Measurements from ENCODE around the gene ADARB1. TPM values are rescaled to one million over a fixed set of nuclear protein-coding genes. Genes with fewer than 3 reads are reported as not detected.

The ADARB1 gene
- total RNA-seq, 1 experiment from 2014 or later: 15.8 TPM

- H3K9ac ChIP-seq (ENCODE audit: extremely low read depth, insufficient read length, low read length): no peak overlapping the region
- H3K23ac ChIP-seq (ENCODE audit: insufficient read length, low read depth, low read length): no peak overlapping the region
- no peaks in the 10 kb centered on the region for H3K79me1 ChIP-seq (ENCODE audit: insufficient read depth, low read depth, low read length, poor library complexity, severe bottlenecking)
- H3K27me3 Mint-ChIP-seq (ENCODE audit: low read depth): no peaks in the 10 kb centered on the region
- no peak overlapping the region for H3K14ac ChIP-seq (ENCODE audit: insufficient read depth, low read length)
- H2BK15ac ChIP-seq (ENCODE audit: low read depth, low read length): no peak overlapping the region
- peaks cover 29 to 34% of the 10 kb centered on the region in 2 experiments for H3K9me3 Mint-ChIP-seq
- no peaks in the 10 kb centered on the region for H3K79me2 ChIP-seq (ENCODE audit: insufficient read depth, low read length)
- no peak overlapping the region for H2AFZ ChIP-seq (ENCODE audit: low read length)
- no peak overlapping the region for H3K27ac Mint-ChIP-seq
- no peak overlapping the region for H3K4ac ChIP-seq (ENCODE audit: low read depth, low read length)
- no peaks in the 10 kb centered on the region for H3K23me2 ChIP-seq (ENCODE audit: insufficient read length, low read depth, low read length, poor library complexity, severe bottlenecking)
- no peak overlapping the region for H4K91ac ChIP-seq (ENCODE audit: insufficient read length, low read depth, low read length)
- H3K56ac ChIP-seq (ENCODE audit: insufficient read length, low read depth, low read length): no peak overlapping the region
- no peak overlapping the region for H3K4me3 Mint-ChIP-seq
- H3K27ac ChIP-seq (ENCODE audit: insufficient read length, low read depth, low read length): no peak overlapping the region
- H3K4me1 ChIP-seq (ENCODE audit: insufficient read depth, low read length): no peaks in the 10 kb centered on the region
- H4K5ac ChIP-seq (ENCODE audit: insufficient read length, low read depth, low read length): no peak overlapping the region
- H2BK12ac ChIP-seq (ENCODE audit: insufficient read length, low read depth, low read length): no peak overlapping the region
- no peak overlapping the region for H2BK20ac ChIP-seq (ENCODE audit: low read depth, low read length, poor library complexity, severe bottlenecking)
- H3K36me3 Mint-ChIP-seq (ENCODE audit: insufficient read depth in 1 of 3, low read depth in 3 of 3): peaks cover 43 to 54% (median 52%) of the 10 kb centered on the region in 3 experiments
- H3K9me3 ChIP-seq (ENCODE audit: control insufficient read depth, low read depth, low read length): no peaks in the 10 kb centered on the region
- H3K4me1 Mint-ChIP-seq: peaks cover 7 to 8% of the 10 kb centered on the region in 2 experiments
- no peak overlapping the region for H3T11ph ChIP-seq (ENCODE audit: low read length)
- H4K8ac ChIP-seq (replicated peaks; ENCODE audit: insufficient read length, low read depth, low read length): no peak overlapping the region
- no peak overlapping the region for H2BK120ac ChIP-seq (ENCODE audit: low read depth, low read length, poor library complexity, severe bottlenecking)
- H3K18ac ChIP-seq (ENCODE audit: insufficient read length, low read depth, low read length): no peak overlapping the region
- no peak overlapping the region for H3K4me2 ChIP-seq (ENCODE audit: insufficient read depth, insufficient read length, low read length)
- DNase-seq: no peak
- no peaks in the 10 kb centered on the region for H3K27me3 ChIP-seq (ENCODE audit: insufficient read depth, low read length)
- H2AK5ac ChIP-seq (ENCODE audit: insufficient read length, low read length): no peak overlapping the region
- TF ChIP-seq, protein P1, sequence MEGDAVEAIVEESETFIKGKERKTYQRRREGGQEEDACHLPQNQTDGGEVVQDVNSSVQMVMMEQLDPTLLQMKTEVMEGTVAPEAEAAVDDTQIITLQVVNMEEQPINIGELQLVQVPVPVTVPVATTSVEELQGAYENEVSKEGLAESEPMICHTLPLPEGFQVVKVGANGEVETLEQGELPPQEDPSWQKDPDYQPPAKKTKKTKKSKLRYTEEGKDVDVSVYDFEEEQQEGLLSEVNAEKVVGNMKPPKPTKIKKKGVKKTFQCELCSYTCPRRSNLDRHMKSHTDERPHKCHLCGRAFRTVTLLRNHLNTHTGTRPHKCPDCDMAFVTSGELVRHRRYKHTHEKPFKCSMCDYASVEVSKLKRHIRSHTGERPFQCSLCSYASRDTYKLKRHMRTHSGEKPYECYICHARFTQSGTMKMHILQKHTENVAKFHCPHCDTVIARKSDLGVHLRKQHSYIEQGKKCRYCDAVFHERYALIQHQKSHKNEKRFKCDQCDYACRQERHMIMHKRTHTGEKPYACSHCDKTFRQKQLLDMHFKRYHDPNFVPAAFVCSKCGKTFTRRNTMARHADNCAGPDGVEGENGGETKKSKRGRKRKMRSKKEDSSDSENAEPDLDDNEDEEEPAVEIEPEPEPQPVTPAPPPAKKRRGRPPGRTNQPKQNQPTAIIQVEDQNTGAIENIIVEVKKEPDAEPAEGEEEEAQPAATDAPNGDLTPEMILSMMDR (conservative IDR thresholded peaks at IDR 0.05): no peak
- no CpG with 5 or more reads among the region's 1 CpG for WGBS (ENCODE audit: extremely low coverage, insufficient read length, low lambda C conversion rate)
- no peak overlapping the region for H2BK5ac ChIP-seq (ENCODE audit: insufficient read length, low read length)
- no peaks in the 10 kb centered on the region for H4K20me1 ChIP-seq (ENCODE audit: control insufficient read depth, insufficient read depth, insufficient read length)
These were observed 112.3 kb downstream of the ADARB1 start for GRCh38 chr21:45186709-45187108.
